Endodermal cell (in vitro differentiated cells): ENCODE measurements around the gene FOXP4. TPM values are rescaled to one million over a fixed set of nuclear protein-coding genes. Genes with fewer than 3 reads are reported as not detected.

Experiments used
- DNase-seq: peaks from one replicate; pipeline ENCODE4 v3.0.0-alpha.2; 2017
- H3K27ac ChIP-seq: 2 replicates; pipeline ENCODE4 v1.5.1; 2013; ENCODE audit warnings: mild to moderate bottlenecking, low read depth, low read length, moderate library complexity
- H3K27me3 ChIP-seq: 2 replicates; pipeline ENCODE4 v1.6.1; 2013; ENCODE audit warnings: mild to moderate bottlenecking, low read length, moderate library complexity; ENCODE audit not compliant: insufficient read depth, control insufficient read depth, poor library complexity, severe bottlenecking
- H3K36me3 ChIP-seq: 2 replicates; pipeline ENCODE4 v1.7.0; 2013; ENCODE audit warnings: mild to moderate bottlenecking, low read length, moderate library complexity; ENCODE audit not compliant: control insufficient read depth, insufficient read depth
- H3K4me1 ChIP-seq: one replicate; pipeline ENCODE4 v1.7.0; 2013; ENCODE audit warnings: low read length; ENCODE audit not compliant: control insufficient read depth, insufficient read depth
- H3K4me3 ChIP-seq: 2 replicates; pipeline ENCODE4 v1.5.1; 2013; ENCODE audit warnings: mild to moderate bottlenecking, low read length, moderate library complexity
- H3K9ac ChIP-seq: 2 replicates; pipeline ENCODE4 v1.6.1; 2013; ENCODE audit warnings: mild to moderate bottlenecking, low read length, moderate library complexity; ENCODE audit not compliant: poor library complexity, severe bottlenecking; ENCODE audit errors: extremely low read depth
- H3K9me3 ChIP-seq: 2 replicates; pipeline ENCODE4 v1.6.1; 2013; ENCODE audit warnings: mild to moderate bottlenecking, low read length, moderate library complexity; ENCODE audit not compliant: control insufficient read depth
- H3K27ac Mint-ChIP-seq: 2 replicates; pipeline ENCODE4 v1.8.0; 2020; ENCODE audit warnings: mixed read lengths
- H3K27me3 Mint-ChIP-seq: 2 replicates; pipeline ENCODE4 v1.8.0; 2021; ENCODE audit warnings: mild to moderate bottlenecking, mixed read lengths; ENCODE audit not compliant: insufficient read depth
- H3K36me3 Mint-ChIP-seq: 2 replicates; pipeline ENCODE4 v1.8.0; 2020; ENCODE audit warnings: low read depth, mixed read lengths
- H3K4me1 Mint-ChIP-seq: 2 replicates; pipeline ENCODE4 v1.8.0; 2020; ENCODE audit warnings: mixed read lengths
- H3K4me3 Mint-ChIP-seq: 2 replicates; pipeline ENCODE4 v1.8.0; 2020; ENCODE audit warnings: mild to moderate bottlenecking, moderate library complexity, mixed read lengths
- H3K9me3 Mint-ChIP-seq: 2 replicates; pipeline ENCODE4 v1.8.0; 2020; ENCODE audit warnings: mild to moderate bottlenecking, mixed read lengths
- CTCF ChIP-seq: fragments of 200-600 bp; sonication (generic); conservative IDR thresholded peaks from 2 replicates; pipeline ENCODE4 v1.5.0; 2021; ENCODE audit warnings: antibody characterized with exemption, mild to moderate bottlenecking
- WGBS, 2 experiments: methylation state at CpG; one replicate each; pipeline versions ENCODE4 v1.1.5 to v1.1.7; 2013; ENCODE audit warnings: missing lambda C conversion rate in 2 of 2, mixed read lengths in 1 of 2; ENCODE audit not compliant: insufficient coverage in 1 of 2, insufficient read length in 1 of 2; 5-methylcytosine and 5-hydroxymethylcytosine counted together
- total RNA-seq, 2 donors: library from RNA; stranded (reverse); fragmentation: NEBNext Ultra II Directional in 1 of 2; extraction: Animal tissue kit (Norgen Biotek cat#: 25700) in 1 of 2; gene quantifications; 2 replicates in 1 of 2; 3 replicates in 1 of 2; pipeline ENCODE4 v1.2.1, GENCODE V29; 2021

The FOXP4 gene
- total RNA-seq, 2 donors from 2014 or later: 44.4 to 47.7 TPM

- Histone ChIP-seq H3K27ac (no peak overlapping the region), H3K36me3 (peaks cover 72% of the 10 kb centered on the region), H3K9me3 (no peaks in the 10 kb centered on the region), H3K4me1 (peaks cover 4% of the 10 kb centered on the region), H3K9ac (no peak overlapping the region), H3K27me3 (no peaks in the 10 kb centered on the region), H3K4me3 (no peak overlapping the region)
- 90 to 95% methylated on average over 6 of the region's 6 CpGs for WGBS, 2 experiments
- no peak for TF ChIP-seq CTCF
- H3K27me3 Mint-ChIP-seq: no peaks in the 10 kb centered on the region
- H3K4me3 Mint-ChIP-seq: no peak overlapping the region
- peaks cover 34% of the 10 kb centered on the region for H3K4me1 Mint-ChIP-seq
- peaks cover 47% of the 10 kb centered on the region for H3K36me3 Mint-ChIP-seq
- no peak overlapping the region for H3K27ac Mint-ChIP-seq
- DNase-seq: no peak
- no peaks in the 10 kb centered on the region for H3K9me3 Mint-ChIP-seq
These were observed 38.0 kb downstream of the FOXP4 start for GRCh38 chr6:41584205-41584604.

- no peaks in the 10 kb centered on the region for H3K9me3 Mint-ChIP-seq
- peaks cover 42% of the 10 kb centered on the region for H3K36me3 Mint-ChIP-seq
- Histone ChIP-seq H3K4me1 (peaks cover 4% of the 10 kb centered on the region), H3K36me3 (peaks cover 73% of the 10 kb centered on the region), H3K27me3 (no peaks in the 10 kb centered on the region), H3K27ac (no peak overlapping the region), H3K9me3 (no peaks in the 10 kb centered on the region), H3K4me3 (no peak overlapping the region), H3K9ac (no peak overlapping the region)
- peaks cover 28% of the 10 kb centered on the region for H3K4me1 Mint-ChIP-seq
- DNase-seq: peak; percentile 91
- no peak for TF ChIP-seq CTCF
- no peak overlapping the region for H3K4me3 Mint-ChIP-seq
- no peak overlapping the region for H3K27ac Mint-ChIP-seq
- no peaks in the 10 kb centered on the region for H3K27me3 Mint-ChIP-seq
- 77 to 79% methylated on average over 7 to 11 of the region's 11 CpGs for WGBS, 2 experiments
These were observed 38.6 kb downstream of the FOXP4 start for GRCh38 chr6:41584668-41585205.

- peaks cover 68% of the 10 kb centered on the region for H3K36me3 ChIP-seq
- DNase-seq: no peak
- no peak overlapping the region for H3K9ac ChIP-seq
- H3K4me3 ChIP-seq: no peak overlapping the region
- Mint-ChIP-seq H3K4me1 (peaks cover 24% of the 10 kb centered on the region), H3K27ac (peak overlapping the region; percentile 59), H3K36me3 (peaks cover 40% of the 10 kb centered on the region), H3K4me3 (no peak overlapping the region), H3K27me3 (no peaks in the 10 kb centered on the region), H3K9me3 (no peaks in the 10 kb centered on the region)
- 91 to 94% methylated on average over 6 to 8 of the region's 9 CpGs for WGBS, 2 experiments
- no peaks in the 10 kb centered on the region for H3K27me3 ChIP-seq
- peaks cover 4% of the 10 kb centered on the region for H3K4me1 ChIP-seq
- TF ChIP-seq CTCF: no peak
- H3K9me3 ChIP-seq: no peaks in the 10 kb centered on the region
- peak overlapping the region; percentile 29 for H3K27ac ChIP-seq
These were observed 39.4 kb downstream of the FOXP4 start for GRCh38 chr6:41585605-41586004.
